ENCODE measurements around the gene NAB1.

DNA sequence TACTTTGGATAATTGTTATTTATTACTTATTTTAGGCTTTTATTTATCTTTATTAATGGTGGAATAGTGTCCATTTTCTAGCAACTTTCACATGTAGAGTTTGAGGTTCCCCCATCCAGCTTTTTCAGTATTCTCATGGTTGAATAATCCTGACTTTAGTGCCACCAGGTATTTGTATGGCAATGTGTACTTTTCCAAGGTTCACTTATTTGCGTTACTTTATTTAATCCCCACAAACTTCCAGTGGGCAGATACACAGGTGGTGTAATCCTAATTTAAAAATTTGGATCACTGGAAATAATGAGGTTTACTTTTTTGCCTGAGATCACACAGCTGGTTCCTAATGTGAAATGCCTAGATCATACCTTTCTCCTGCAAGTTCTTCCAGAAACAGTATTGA, 30.5 kb downstream of the NAB1 start:
- TF ChIP-seq, protein P1, sequence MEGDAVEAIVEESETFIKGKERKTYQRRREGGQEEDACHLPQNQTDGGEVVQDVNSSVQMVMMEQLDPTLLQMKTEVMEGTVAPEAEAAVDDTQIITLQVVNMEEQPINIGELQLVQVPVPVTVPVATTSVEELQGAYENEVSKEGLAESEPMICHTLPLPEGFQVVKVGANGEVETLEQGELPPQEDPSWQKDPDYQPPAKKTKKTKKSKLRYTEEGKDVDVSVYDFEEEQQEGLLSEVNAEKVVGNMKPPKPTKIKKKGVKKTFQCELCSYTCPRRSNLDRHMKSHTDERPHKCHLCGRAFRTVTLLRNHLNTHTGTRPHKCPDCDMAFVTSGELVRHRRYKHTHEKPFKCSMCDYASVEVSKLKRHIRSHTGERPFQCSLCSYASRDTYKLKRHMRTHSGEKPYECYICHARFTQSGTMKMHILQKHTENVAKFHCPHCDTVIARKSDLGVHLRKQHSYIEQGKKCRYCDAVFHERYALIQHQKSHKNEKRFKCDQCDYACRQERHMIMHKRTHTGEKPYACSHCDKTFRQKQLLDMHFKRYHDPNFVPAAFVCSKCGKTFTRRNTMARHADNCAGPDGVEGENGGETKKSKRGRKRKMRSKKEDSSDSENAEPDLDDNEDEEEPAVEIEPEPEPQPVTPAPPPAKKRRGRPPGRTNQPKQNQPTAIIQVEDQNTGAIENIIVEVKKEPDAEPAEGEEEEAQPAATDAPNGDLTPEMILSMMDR (IDR thresholded peaks at IDR 0.05 in 4 of 5, conservative IDR thresholded peaks at IDR 0.05 in 1 of 5), result no peak
- no peak for TF ChIP-seq POLR2A (IDR thresholded peaks at IDR 0.05)
